ENCODE results near the gene GPATCH3.
"Not testable (repeated sequence)": the region's sequence is repeated elsewhere in the genome, so short reads cannot be mapped to it uniquely, and the experiment has no call there.

GPATCH3 gene

DNA sequence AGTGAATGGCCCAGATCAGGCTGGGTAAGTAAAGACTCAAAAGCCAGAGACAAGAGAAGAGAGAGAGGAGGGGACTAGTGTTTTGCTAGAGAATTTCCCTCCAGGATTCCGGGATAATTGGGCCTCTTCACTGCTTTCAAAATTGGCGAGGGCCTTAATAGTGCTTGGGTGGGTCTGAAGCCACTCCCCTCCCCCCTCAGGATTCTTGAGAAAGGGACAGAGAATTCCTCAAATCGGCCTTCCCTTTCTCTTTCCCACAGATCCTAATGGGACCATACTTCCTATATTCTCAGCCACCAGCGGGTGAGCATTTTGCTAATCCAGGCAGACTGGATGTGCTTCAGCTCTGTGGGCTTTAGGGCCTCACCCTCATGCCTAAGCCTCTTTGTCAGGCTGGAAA is 25.4 kb downstream of the GPATCH3 start:
- H2AFZ ChIP-seq (ENCODE audit: low read depth, low read length): no peak overlapping the region
- H3K4me3 ChIP-seq (ENCODE audit: low read length): no peak overlapping the region
- H3K9me3 ChIP-seq (ENCODE audit: low read length): no peaks in the 10 kb centered on the region
- peaks cover 15% of the 10 kb centered on the region for H3K36me3 ChIP-seq (ENCODE audit: insufficient read depth, low read length)
- H3K27me3 ChIP-seq (ENCODE audit: insufficient read depth, low read length): no peaks in the 10 kb centered on the region
- no peaks in the 10 kb centered on the region for H3K4me1 ChIP-seq (ENCODE audit: insufficient read depth, low read length)

DNA sequence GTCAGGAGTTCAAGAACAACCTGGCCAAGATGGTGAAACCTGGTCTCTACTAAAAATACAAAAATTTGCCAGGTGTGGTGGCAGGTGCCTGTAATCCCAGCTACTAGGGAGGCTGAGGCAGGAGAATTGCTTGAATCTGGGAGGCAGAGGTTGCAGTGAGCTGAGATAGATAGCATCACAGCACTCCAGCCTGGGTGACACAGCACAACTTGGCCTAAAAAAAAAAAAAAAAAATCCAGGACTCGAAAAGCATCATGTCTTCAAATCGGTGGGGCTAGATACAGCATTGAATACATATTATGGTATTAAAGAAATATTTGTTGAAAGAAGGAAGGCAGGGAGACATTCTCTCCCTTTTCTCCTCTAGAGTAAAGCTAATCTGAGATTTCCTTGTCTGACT is 27.2 kb downstream of the GPATCH3 start:
- H3K9me3 ChIP-seq (ENCODE audit: low read length); H3K27me3 ChIP-seq (ENCODE audit: insufficient read depth, low read length); H3K36me3 ChIP-seq (ENCODE audit: insufficient read depth, low read length); H3K4me1 ChIP-seq (ENCODE audit: insufficient read depth, low read length); H3K4me3 ChIP-seq (ENCODE audit: low read length); H2AFZ ChIP-seq (ENCODE audit: low read depth, low read length): not testable (repeated sequence)

DNA sequence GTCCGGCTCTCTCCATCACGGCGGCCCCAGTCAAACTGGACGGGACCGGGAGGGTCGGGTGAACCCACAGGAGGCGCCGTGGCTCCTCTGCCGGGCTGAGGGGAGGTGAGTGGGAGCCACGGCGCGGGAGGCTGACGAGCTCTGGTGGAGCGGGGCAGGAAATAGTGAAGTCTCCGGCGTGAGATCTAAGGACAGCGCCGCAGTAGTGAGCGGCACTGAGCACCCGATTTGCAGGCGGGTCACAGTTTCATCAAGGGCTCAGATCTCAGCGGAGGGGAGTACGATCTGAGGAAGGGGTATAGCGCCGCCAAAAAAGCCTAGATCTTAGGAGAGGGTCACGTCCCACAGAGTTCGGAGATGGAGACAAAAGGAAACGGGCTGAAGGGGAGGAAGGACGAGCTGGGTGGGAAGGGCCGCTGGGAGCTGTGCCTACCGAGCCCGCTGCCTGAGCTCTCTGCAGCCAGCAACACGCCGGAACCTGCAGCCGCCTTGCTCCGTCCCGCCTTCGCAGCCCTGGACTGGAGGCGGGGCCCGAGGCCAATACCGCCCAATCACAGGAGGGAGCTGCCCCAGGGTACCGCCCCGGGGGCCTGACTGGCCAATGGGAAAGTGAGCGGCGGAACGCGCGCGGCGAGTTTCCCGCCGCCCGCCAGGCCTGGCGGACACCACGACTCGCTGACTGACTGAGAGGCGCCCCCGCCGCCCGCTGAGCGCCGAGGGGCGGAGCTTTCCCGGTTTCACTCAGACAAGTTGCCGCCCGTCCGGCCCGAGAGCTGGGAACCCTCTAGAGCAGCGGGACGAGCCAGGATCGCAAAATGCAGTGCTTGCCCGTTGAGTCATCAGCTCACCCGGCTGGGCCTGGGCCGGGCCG is 35.4 kb downstream of the GPATCH3 start:
- Histone ChIP-seq H3K4me1 (ENCODE audit: insufficient read depth, low read length) (peaks cover 9% of the 10 kb centered on the region), H2AFZ (ENCODE audit: low read depth, low read length) (peak overlapping the region; percentile 77), H3K9me3 (ENCODE audit: low read length) (no peaks in the 10 kb centered on the region), H3K4me3 (ENCODE audit: low read length) (peak overlapping the region; percentile 74), H3K36me3 (ENCODE audit: insufficient read depth, low read length) (no peaks in the 10 kb centered on the region), H3K27me3 (ENCODE audit: insufficient read depth, low read length) (no peaks in the 10 kb centered on the region)

DNA sequence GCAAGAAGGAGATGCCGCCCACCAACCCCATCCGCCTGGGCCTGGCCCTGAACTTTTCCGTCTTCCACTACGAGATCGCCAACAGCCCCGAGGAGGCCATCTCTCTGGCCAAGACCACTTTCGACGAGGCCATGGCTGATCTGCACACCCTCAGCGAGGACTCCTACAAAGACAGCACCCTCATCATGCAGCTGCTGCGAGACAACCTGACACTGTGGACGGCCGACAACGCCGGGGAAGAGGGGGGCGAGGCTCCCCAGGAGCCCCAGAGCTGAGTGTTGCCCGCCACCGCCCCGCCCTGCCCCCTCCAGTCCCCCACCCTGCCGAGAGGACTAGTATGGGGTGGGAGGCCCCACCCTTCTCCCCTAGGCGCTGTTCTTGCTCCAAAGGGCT is 36.6 kb downstream of the GPATCH3 start:
- H3K4me3 ChIP-seq (ENCODE audit: low read length): peak overlapping the region; percentile 74
- no peaks in the 10 kb centered on the region for H3K27me3 ChIP-seq (ENCODE audit: insufficient read depth, low read length)
- H2AFZ ChIP-seq (ENCODE audit: low read depth, low read length): no peak overlapping the region
- H3K4me1 ChIP-seq (ENCODE audit: insufficient read depth, low read length): peaks cover 9% of the 10 kb centered on the region
- no peaks in the 10 kb centered on the region for H3K36me3 ChIP-seq (ENCODE audit: insufficient read depth, low read length)
- H3K9me3 ChIP-seq (ENCODE audit: low read length): no peaks in the 10 kb centered on the region

DNA sequence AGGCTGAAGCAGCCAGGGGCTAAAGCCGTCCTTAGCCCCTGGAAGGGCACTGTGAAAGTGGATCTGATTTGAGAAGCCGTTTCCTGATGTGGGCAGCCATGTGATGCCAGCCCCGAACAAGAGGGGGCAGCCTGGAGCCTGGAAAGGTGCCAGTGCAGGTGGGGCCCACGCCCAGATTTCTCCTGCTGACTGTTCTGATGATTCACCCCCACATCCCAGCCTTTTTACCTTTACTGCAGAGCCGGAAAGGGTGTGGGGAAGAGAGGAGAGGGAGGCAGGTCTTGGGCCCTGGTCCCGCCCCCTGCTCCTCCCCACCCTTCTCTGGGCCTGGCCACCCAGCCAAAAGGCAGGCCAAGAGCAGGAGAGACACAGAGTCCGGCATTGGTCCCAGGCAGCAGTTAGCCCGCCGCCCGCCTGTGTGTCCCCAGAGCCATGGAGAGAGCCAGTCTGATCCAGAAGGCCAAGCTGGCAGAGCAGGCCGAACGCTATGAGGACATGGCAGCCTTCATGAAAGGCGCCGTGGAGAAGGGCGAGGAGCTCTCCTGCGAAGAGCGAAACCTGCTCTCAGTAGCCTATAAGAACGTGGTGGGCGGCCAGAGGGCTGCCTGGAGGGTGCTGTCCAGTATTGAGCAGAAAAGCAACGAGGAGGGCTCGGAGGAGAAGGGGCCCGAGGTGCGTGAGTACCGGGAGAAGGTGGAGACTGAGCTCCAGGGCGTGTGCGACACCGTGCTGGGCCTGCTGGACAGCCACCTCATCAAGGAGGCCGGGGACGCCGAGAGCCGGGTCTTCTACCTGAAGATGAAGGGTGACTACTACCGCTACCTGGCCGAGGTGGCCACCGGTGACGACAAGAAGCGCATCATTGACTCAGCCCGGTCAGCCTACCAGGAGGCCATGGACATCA is 37.2 kb downstream of the GPATCH3 start, which contains the start of gene SFN:
TSS of gene SFN (plus strand) at position 369 of the 904 bp plus-strand sequence. CDS start at position 433, 64 bp downstream.
- peak within 1 kb of the TSS; percentile 66 for H2AFZ ChIP-seq (ENCODE audit: low read depth, low read length)
- H3K9me3 ChIP-seq (ENCODE audit: low read length): no peaks in the 10 kb centered on the region
- H3K27me3 ChIP-seq (ENCODE audit: insufficient read depth, low read length): no peaks in the 10 kb centered on the region
- no peaks in the 10 kb centered on the region for H3K36me3 ChIP-seq (ENCODE audit: insufficient read depth, low read length)
- peak within 1 kb of the TSS; percentile 74 for H3K4me3 ChIP-seq (ENCODE audit: low read length)
- H3K4me1 ChIP-seq (ENCODE audit: insufficient read depth, low read length): peaks cover 9% of the 10 kb centered on the region

DNA sequence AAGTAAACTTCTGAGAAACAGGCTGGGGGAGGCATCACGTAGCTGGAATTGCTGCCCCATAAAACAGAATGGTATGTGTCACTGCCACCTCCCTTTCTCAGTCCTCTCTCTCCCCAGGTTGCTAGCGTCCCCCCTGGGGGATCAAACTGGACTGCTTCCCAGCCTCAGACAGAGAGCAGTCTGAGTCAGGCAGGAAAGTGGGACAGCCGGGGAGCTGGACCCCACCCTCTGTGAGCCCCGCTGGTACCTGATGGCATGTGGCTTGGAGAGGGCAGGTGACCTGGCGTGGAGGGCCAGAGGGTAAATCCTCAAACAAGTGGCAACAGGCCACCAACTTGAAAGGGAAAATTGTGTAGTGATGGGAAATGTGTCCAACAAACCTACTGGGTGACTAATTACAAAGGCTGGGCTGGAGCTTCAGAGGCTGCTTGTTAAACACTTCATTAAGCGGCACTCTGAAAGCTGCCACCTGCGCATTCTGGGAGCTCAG is 38.3 kb downstream of the GPATCH3 start:
- no peak overlapping the region for H2AFZ ChIP-seq (ENCODE audit: low read depth, low read length)
- no peaks in the 10 kb centered on the region for H3K9me3 ChIP-seq (ENCODE audit: low read length)
- peaks cover 9% of the 10 kb centered on the region for H3K4me1 ChIP-seq (ENCODE audit: insufficient read depth, low read length)
- no peak overlapping the region for H3K4me3 ChIP-seq (ENCODE audit: low read length)
- H3K27me3 ChIP-seq (ENCODE audit: insufficient read depth, low read length): no peaks in the 10 kb centered on the region
- H3K36me3 ChIP-seq (ENCODE audit: insufficient read depth, low read length): no peaks in the 10 kb centered on the region

DNA sequence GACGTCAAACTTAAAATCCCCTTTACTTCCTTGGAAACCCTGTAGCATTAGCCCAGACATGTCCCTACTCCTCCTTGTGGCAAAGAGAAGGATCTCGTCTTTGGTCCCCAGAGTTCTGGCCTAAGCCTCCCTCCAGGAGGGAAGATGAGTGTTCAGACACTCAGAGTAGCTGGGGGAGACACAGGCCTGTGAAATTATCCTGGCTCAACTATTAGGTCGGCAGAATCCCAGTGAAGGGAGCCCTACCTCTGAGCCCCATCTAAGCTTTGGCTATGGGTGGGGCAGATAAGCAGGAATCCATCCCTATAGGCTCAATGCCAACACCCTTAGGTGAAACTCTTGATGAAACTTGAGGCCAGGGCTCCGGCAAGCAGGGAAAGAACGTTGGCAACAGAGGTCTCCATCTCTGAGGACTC is 39.0 kb downstream of the GPATCH3 start:
- Histone ChIP-seq H2AFZ (ENCODE audit: low read depth, low read length) (no peak overlapping the region), H3K4me1 (ENCODE audit: insufficient read depth, low read length) (peaks cover 9% of the 10 kb centered on the region), H3K27me3 (ENCODE audit: insufficient read depth, low read length) (no peaks in the 10 kb centered on the region), H3K36me3 (ENCODE audit: insufficient read depth, low read length) (no peaks in the 10 kb centered on the region), H3K9me3 (ENCODE audit: low read length) (no peaks in the 10 kb centered on the region), H3K4me3 (ENCODE audit: low read length) (no peak overlapping the region)

DNA sequence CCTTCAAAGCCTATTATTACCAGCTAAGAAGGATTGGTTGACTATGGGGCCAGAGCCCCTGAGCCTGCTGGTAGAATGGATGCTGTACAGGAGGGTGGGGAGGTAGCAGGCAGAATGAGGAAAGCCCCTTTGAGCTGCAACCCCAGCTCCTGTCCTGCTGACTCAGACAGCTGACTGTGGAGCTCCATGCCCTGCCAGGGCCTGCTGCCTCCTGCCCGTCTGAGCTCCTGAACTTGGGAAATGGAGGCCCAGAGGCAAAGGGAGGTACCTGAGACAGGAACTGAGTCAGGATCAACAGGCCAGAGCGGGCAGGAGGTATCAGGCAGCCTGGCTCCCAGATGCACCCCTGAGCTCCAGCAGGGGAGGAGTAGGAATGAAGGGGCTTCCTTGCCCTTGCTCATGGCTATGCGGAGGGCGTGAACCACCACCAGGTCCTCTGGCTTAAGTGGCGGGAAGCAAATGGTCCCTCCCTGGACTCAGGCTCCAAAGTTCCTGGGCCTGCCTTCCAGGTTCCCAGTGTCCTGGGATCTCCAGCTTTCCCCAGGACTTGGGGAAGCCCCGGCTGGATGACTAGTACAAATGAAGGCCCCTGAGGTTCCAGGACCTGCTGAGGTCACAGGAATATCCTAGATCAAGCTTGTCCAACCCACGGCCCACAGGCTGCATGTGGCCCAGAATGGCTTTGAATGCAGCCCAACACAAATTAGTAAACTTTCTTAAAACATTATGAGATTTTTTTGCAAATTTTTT is 41.2 kb downstream of the GPATCH3 start:
- H3K4me3 ChIP-seq (ENCODE audit: low read length): no peak overlapping the region

DNA sequence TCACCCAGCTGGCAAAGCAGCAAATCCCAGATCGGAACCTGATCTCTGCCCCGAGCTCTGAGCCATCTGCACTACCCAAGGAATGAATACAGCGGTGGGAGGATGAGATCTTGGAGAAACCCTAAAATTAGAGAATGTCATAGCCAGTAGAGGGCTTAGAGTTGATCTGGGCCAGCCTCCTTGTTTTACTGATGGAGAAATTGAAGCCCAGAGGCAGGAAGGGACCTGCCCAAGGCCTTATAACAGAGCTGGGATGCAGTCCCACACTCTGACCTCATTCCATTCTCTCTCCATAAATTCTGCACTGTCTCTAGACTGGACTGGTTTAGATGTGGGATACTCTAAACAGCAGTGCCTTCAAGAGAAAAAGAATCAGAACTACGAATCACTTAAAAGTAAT is 42.1 kb downstream of the GPATCH3 start:
- Histone ChIP-seq H3K4me1 (ENCODE audit: insufficient read depth, low read length) (no peaks in the 10 kb centered on the region), H3K4me3 (ENCODE audit: low read length) (no peak overlapping the region), H3K9me3 (ENCODE audit: low read length) (no peaks in the 10 kb centered on the region), H3K36me3 (ENCODE audit: insufficient read depth, low read length) (peaks cover 13% of the 10 kb centered on the region), H3K27me3 (ENCODE audit: insufficient read depth, low read length) (no peaks in the 10 kb centered on the region), H2AFZ (ENCODE audit: low read depth, low read length) (no peak overlapping the region)

More for the DNA sequence above, 41.2 kb downstream of the GPATCH3 start:
- no peaks in the 10 kb centered on the region for H3K9me3 ChIP-seq (ENCODE audit: low read length)
- H3K4me1 ChIP-seq (ENCODE audit: insufficient read depth, low read length): peaks cover 2% of the 10 kb centered on the region
- H2AFZ ChIP-seq (ENCODE audit: low read depth, low read length): no peak overlapping the region
- peaks cover 4% of the 10 kb centered on the region for H3K36me3 ChIP-seq (ENCODE audit: insufficient read depth, low read length)
- no peaks in the 10 kb centered on the region for H3K27me3 ChIP-seq (ENCODE audit: insufficient read depth, low read length)

DNA sequence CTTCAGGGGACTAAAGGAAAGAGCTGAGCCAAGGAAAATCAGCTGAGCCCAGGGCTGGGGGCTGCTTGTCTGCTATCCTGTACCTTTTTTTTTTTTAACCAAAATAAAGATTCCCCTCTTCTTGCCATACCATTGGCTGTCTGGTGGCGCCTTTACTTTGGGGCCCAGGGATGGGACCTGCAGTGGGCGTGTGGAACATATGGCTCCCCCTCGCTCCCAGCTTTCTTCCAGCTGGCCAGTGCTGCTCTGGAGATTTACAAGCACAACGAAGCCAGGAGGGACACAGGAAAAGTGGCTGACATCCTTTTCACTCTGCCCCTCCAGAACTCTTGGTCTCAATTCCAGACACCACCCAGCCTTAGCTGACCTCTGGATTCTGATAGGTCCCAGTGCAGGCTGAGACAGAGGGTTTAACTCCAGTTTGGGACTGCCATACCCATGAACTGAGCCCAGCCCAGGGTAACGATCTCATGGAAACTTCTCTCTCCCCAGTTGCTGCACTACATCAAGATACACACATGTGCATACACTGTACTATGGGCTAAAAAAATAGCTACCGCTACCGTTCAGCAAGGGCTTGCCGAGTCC is 42.7 kb downstream of the GPATCH3 start:
- Histone ChIP-seq H3K27me3 (ENCODE audit: insufficient read depth, low read length) (no peaks in the 10 kb centered on the region), H3K9me3 (ENCODE audit: low read length) (no peaks in the 10 kb centered on the region), H3K36me3 (ENCODE audit: insufficient read depth, low read length) (peaks cover 18% of the 10 kb centered on the region), H2AFZ (ENCODE audit: low read depth, low read length) (no peak overlapping the region), H3K4me1 (ENCODE audit: insufficient read depth, low read length) (no peaks in the 10 kb centered on the region), H3K4me3 (ENCODE audit: low read length) (no peak overlapping the region)

DNA sequence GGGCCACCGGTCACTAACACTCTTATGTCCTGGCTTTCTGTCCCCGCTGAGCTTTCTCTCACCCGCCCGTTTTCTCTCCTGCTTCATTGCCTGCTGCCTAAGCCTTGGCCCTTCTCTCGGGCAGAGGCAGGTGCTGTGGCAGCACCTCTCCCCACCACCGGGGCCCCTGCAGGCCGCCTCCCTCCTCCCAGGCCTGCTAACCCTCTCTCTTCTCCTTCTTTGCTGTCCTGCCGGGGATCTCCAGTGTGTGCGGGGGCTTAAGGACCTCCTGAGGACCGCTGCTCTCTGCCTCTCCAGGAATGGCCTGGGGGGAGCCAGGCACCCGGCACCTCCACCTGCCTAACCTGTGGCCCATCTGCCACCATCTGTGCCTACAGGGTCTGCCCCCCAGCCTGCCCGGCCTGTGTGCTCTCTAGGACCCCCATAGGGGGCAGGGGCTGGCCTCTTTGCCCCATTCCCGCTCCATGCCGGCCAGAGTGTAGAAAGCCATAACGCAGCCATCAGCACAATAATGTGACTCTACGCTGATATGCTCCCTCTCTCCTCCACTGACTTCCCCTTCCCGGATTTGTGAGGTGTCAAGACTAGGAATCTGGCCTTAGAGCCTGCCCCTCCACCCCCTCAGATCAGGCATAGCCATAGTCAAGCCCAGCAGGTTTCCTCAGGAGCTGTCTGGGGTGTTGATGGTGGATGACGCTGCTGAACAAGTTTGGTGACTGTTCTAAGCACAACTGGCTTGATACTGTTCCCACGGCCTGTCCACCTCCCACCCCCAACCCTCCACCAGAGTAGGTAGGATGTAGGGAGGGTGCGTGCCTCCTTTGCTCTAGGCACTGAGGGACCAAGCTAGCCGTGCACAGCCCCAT is 43.4 kb downstream of the GPATCH3 start:
- peaks cover 25% of the 10 kb centered on the region for H3K36me3 ChIP-seq (ENCODE audit: insufficient read depth, low read length)
- no peaks in the 10 kb centered on the region for H3K27me3 ChIP-seq (ENCODE audit: insufficient read depth, low read length)
- no peaks in the 10 kb centered on the region for H3K9me3 ChIP-seq (ENCODE audit: low read length)
- H3K4me1 ChIP-seq (ENCODE audit: insufficient read depth, low read length): no peaks in the 10 kb centered on the region
- no peak overlapping the region for H2AFZ ChIP-seq (ENCODE audit: low read depth, low read length)
- no peak overlapping the region for H3K4me3 ChIP-seq (ENCODE audit: low read length)

DNA sequence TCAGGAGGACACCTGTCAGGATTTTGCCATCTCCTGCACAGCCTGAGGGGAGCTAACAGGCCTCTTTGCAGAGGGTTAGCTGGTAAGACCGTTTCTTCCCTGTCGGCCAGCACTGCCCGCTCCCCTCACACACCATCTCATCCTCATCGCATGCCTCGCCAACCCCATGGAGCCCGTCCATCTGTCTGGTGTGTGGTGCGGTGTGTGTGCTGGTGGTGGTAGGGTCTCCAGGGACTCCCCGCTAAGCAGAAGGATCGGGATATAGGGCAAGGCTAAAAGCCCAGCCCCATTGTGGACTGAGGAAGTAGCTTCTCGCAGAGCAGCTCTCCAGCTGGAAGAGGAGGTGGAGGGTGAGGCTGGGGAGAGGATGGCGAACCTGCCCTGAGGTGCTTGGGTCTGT is 44.1 kb downstream of the GPATCH3 start:
- Histone ChIP-seq H3K27me3 (ENCODE audit: insufficient read depth, low read length) (no peaks in the 10 kb centered on the region), H2AFZ (ENCODE audit: low read depth, low read length) (no peak overlapping the region), H3K4me3 (ENCODE audit: low read length) (no peak overlapping the region), H3K36me3 (ENCODE audit: insufficient read depth, low read length) (peaks cover 31% of the 10 kb centered on the region), H3K9me3 (ENCODE audit: low read length) (no peaks in the 10 kb centered on the region), H3K4me1 (ENCODE audit: insufficient read depth, low read length) (no peaks in the 10 kb centered on the region)

Data from neuron (in vitro differentiated cells).